K562 (cell line): ENCODE data around the gene SPDEF.

Source experiments
- ATF1 ChIP-seq, 2 experiments: fragments of 450-650 bp in 1 of 2; IDR thresholded peaks; 2 replicates each; pipeline ENCODE4 v1.6.1; 2016; ENCODE audit warnings: missing compliant biosample characterization in 1 of 2, missing genetic modification characterization in 1 of 2
- CTCF ChIP-seq, 3 experiments: IDR thresholded peaks in 2 of 3; conservative IDR thresholded peaks in 1 of 3; 2 replicates each; pipeline ENCODE4 v1.5.1; 2011 to 2012; ENCODE audit warnings: low read length in 3 of 3, mild to moderate bottlenecking in 3 of 3, control low read depth in 2 of 3, improper control_type of control experiment in 1 of 3, inconsistent platforms in 1 of 3, low read depth in 1 of 3, mixed read lengths in 1 of 3, moderate library complexity in 1 of 3; ENCODE audit not compliant: insufficient read depth in 2 of 3
- TBP ChIP-seq: optimal IDR thresholded peaks from 2 replicates; pipeline ENCODE3; 2011; ENCODE audit warnings: low read depth, low read length, improper control_type of control experiment

GRCh38 chr6:34597605-34598353, 41.6 kb upstream of the SPDEF start:
- TF ChIP-seq TBP (no peak), CTCF (IDR thresholded peaks at IDR 0.05 in 2 of 3, conservative IDR thresholded peaks at IDR 0.05 in 1 of 3; ENCODE audit: insufficient read depth in 2 of 3, low read depth in 1 of 3, low read length in 3 of 3) (no peak), ATF1 (CRISPR knock-in tag; IDR thresholded peaks at IDR 0.05) (no peak), ATF1 (tag; IDR thresholded peaks at IDR 0.05) (no peak)
